ENCODE results near the gene ANKRD53.
A peak's percentile ranks its signal among the peaks of the same experiment; 100 is the strongest.

The ANKRD53 gene

DNA sequence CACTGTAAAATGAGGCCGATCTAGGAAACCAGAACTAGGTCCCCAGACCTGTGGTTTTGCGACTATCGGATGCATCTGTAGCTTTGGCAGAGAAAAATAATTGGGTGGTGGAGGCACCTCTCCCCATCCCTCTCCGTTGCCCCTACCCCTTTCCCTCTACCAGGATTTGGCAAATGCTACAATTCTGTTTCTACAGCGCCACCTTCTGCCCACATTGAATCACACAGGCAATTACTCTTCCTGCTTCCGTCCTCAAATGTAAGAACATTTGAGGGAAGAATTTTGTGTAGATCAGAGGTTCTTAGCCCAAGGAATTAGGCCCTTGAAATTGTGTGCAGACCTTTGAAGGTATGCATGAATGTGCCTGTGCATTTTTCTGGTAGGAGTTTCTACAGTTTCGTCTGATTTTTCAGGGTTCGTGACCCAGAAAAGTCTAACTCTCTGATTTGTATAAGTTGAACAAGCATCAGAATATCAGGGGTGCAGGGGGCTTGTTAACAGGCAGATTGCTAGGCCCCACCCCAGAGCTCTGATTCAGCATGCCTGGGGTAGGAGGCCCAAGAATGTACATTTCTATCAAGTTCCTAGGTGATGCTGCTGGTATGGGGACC is 31.5 kb upstream of the ANKRD53 start:
- H3K27me3 ChIP-seq (ENCODE audit: control insufficient read depth, insufficient read depth, low read length), result peaks cover 15% of the 10 kb centered on the region
- H3K4me3 ChIP-seq (ENCODE audit: low read length), result no peak overlapping the region
- H3K36me3 ChIP-seq (ENCODE audit: control insufficient read depth, insufficient read depth, low read length), result no peaks in the 10 kb centered on the region
- no peaks in the 10 kb centered on the region for H3K9me3 ChIP-seq (ENCODE audit: control insufficient read depth, insufficient read depth, low read length)
- WGBS (ENCODE audit: insufficient coverage, insufficient read length), result no CpG with 5 or more reads among the region's 8 CpGs
- DNase-seq (ENCODE audit: low read depth, low spot score), result peak; percentile 57
- 0 out of 2 replicates have a peak, but pooled peaks cover 4% of the 10 kb centered on the region for H3K4me1 ChIP-seq (ENCODE audit: control insufficient read depth, insufficient read depth, low read length)
- no peak overlapping the region for H3K27ac ChIP-seq (ENCODE audit: low read length)

GRCh38 chr2:70947556-70948184 is 30.8 kb upstream of the ANKRD53 start:
- WGBS (ENCODE audit: insufficient coverage, insufficient read length), result no CpG with 5 or more reads among the region's 11 CpGs
- Histone ChIP-seq H3K27ac (ENCODE audit: low read length) (no peak overlapping the region), H3K27me3 (ENCODE audit: control insufficient read depth, insufficient read depth, low read length) (peaks cover 15% of the 10 kb centered on the region), H3K36me3 (ENCODE audit: control insufficient read depth, insufficient read depth, low read length) (no peaks in the 10 kb centered on the region), H3K9me3 (ENCODE audit: control insufficient read depth, insufficient read depth, low read length) (no peaks in the 10 kb centered on the region), H3K4me1 (ENCODE audit: control insufficient read depth, insufficient read depth, low read length) (0 out of 2 replicates have a peak, but pooled peaks cover 4% of the 10 kb centered on the region), H3K4me3 (ENCODE audit: low read length) (no peak overlapping the region)
- no peak for DNase-seq (ENCODE audit: low read depth, low spot score)

- H3K27me3 ChIP-seq (ENCODE audit: control insufficient read depth, insufficient read depth, low read length), result peaks cover 15% of the 10 kb centered on the region
- no peak overlapping the region for H3K27ac ChIP-seq (ENCODE audit: low read length)
- no CpG with 5 or more reads among the region's 27 CpGs for WGBS (ENCODE audit: insufficient coverage, insufficient read length)
- DNase-seq (ENCODE audit: low read depth, low spot score), result no peak
- H3K36me3 ChIP-seq (ENCODE audit: control insufficient read depth, insufficient read depth, low read length), result no peaks in the 10 kb centered on the region
- H3K4me1 ChIP-seq (ENCODE audit: control insufficient read depth, insufficient read depth, low read length), result 0 out of 2 replicates have a peak, but pooled peaks cover 2% of the 10 kb centered on the region
- H3K9me3 ChIP-seq (ENCODE audit: control insufficient read depth, insufficient read depth, low read length), result no peaks in the 10 kb centered on the region
- H3K4me3 ChIP-seq (ENCODE audit: low read length), result peak overlapping the region; percentile 40; the same call in 1 of the 2 replicates
These were observed 30.0 kb upstream of the ANKRD53 start for GRCh38 chr2:70948337-70949003.

DNA sequence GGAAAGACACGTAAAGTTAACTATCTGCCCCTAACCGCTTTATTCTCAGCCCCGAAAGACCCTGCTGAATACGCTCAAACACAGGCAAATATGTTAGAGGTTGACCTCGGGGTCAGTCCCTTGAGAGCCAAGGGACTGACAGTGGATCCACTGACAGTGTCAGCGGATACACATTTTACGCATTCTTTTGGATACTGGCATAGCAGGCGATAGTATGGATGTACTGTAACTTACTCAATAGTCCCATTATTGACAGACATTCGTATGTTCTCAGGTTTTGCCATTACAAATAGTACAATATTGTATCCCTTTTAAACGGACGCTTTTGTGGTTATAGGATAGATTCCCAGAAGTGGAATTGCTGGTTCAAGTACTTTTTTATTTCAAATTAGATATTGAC is 29.3 kb upstream of the ANKRD53 start:
- Histone ChIP-seq H3K9me3 (ENCODE audit: control insufficient read depth, insufficient read depth, low read length) (no peaks in the 10 kb centered on the region), H3K4me3 (ENCODE audit: low read length) (no peak overlapping the region), H3K4me1 (ENCODE audit: control insufficient read depth, insufficient read depth, low read length) (0 out of 2 replicates have a peak, but pooled peaks cover 2% of the 10 kb centered on the region), H3K36me3 (ENCODE audit: control insufficient read depth, insufficient read depth, low read length) (no peaks in the 10 kb centered on the region), H3K27ac (ENCODE audit: low read length) (no peak overlapping the region), H3K27me3 (ENCODE audit: control insufficient read depth, insufficient read depth, low read length) (peaks cover 15% of the 10 kb centered on the region)
- DNase-seq (ENCODE audit: low read depth, low spot score), result no peak
- no CpG with 5 or more reads among the region's 11 CpGs for WGBS (ENCODE audit: insufficient coverage, insufficient read length)

- H3K4me3 ChIP-seq (ENCODE audit: low read length), result no peak overlapping the region
- WGBS (ENCODE audit: insufficient coverage, insufficient read length), result no CpG with 5 or more reads among the region's 7 CpGs
- H3K4me1 ChIP-seq (ENCODE audit: control insufficient read depth, insufficient read depth, low read length), result no peaks in the 10 kb centered on the region
- no peaks in the 10 kb centered on the region for H3K27me3 ChIP-seq (ENCODE audit: control insufficient read depth, insufficient read depth, low read length)
- H3K36me3 ChIP-seq (ENCODE audit: control insufficient read depth, insufficient read depth, low read length), result no peaks in the 10 kb centered on the region
- no peak overlapping the region for H3K27ac ChIP-seq (ENCODE audit: low read length)
- H3K9me3 ChIP-seq (ENCODE audit: control insufficient read depth, insufficient read depth, low read length), result no peaks in the 10 kb centered on the region
- no peak for DNase-seq (ENCODE audit: low read depth, low spot score)
These were observed 23.5 kb upstream of the ANKRD53 start for GRCh38 chr2:70954886-70955285.

- H3K27me3 ChIP-seq (ENCODE audit: control insufficient read depth, insufficient read depth, low read length), result no peaks in the 10 kb centered on the region
- DNase-seq (ENCODE audit: low read depth, low spot score), result no peak
- no CpG with 5 or more reads among the region's 2 CpGs for WGBS (ENCODE audit: insufficient coverage, insufficient read length)
- no peaks in the 10 kb centered on the region for H3K36me3 ChIP-seq (ENCODE audit: control insufficient read depth, insufficient read depth, low read length)
- H3K4me1 ChIP-seq (ENCODE audit: control insufficient read depth, insufficient read depth, low read length), result no peaks in the 10 kb centered on the region
- no peak overlapping the region for H3K4me3 ChIP-seq (ENCODE audit: low read length)
- no peaks in the 10 kb centered on the region for H3K9me3 ChIP-seq (ENCODE audit: control insufficient read depth, insufficient read depth, low read length)
- H3K27ac ChIP-seq (ENCODE audit: low read length), result no peak overlapping the region
These were observed 22.3 kb upstream of the ANKRD53 start for GRCh38 chr2:70956141-70956540.

DNA sequence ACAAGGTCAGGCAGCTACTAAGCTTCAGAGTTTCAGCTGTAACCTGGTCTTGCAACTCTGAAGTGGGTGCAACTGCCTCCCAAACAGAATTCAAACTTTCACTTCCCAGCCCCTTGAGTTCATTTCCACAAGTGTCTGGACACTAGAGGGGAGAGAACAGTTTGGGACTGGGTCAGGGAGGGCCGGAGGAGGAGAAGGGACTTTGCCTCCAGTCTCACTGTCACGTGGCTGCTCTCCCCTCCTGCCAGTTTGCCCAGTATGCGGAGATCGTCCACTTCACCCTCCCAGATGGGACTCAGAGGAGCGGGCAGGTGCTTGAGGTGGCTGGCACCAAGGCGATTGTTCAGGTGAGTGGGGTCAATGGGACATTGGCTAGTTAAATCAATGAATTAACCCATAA is 20.6 kb upstream of the ANKRD53 start:
- Histone ChIP-seq H3K4me1 (ENCODE audit: control insufficient read depth, insufficient read depth, low read length) (no peaks in the 10 kb centered on the region), H3K4me3 (ENCODE audit: low read length) (no peak overlapping the region), H3K9me3 (ENCODE audit: control insufficient read depth, insufficient read depth, low read length) (no peaks in the 10 kb centered on the region), H3K36me3 (ENCODE audit: control insufficient read depth, insufficient read depth, low read length) (no peaks in the 10 kb centered on the region), H3K27me3 (ENCODE audit: control insufficient read depth, insufficient read depth, low read length) (no peaks in the 10 kb centered on the region), H3K27ac (ENCODE audit: low read length) (no peak overlapping the region)
- no CpG with 5 or more reads among the region's 6 CpGs for WGBS (ENCODE audit: insufficient coverage, insufficient read length)
- DNase-seq (ENCODE audit: low read depth, low spot score), result no peak

- Histone ChIP-seq H3K36me3 (ENCODE audit: control insufficient read depth, insufficient read depth, low read length) (no peaks in the 10 kb centered on the region), H3K27me3 (ENCODE audit: control insufficient read depth, insufficient read depth, low read length) (no peaks in the 10 kb centered on the region), H3K4me3 (ENCODE audit: low read length) (no peak overlapping the region), H3K4me1 (ENCODE audit: control insufficient read depth, insufficient read depth, low read length) (no peaks in the 10 kb centered on the region), H3K9me3 (ENCODE audit: control insufficient read depth, insufficient read depth, low read length) (no peaks in the 10 kb centered on the region), H3K27ac (ENCODE audit: low read length) (no peak overlapping the region)
- WGBS (ENCODE audit: insufficient coverage, insufficient read length), result no CpG with 5 or more reads among the region's 6 CpGs
- DNase-seq (ENCODE audit: low read depth, low spot score), result no peak
These were observed 19.7 kb upstream of the ANKRD53 start for GRCh38 chr2:70958759-70959158.

GRCh38 chr2:70959271-70959761 is 19.1 kb upstream of the ANKRD53 start:
- no peak overlapping the region for H3K4me3 ChIP-seq (ENCODE audit: low read length)
- no peaks in the 10 kb centered on the region for H3K9me3 ChIP-seq (ENCODE audit: control insufficient read depth, insufficient read depth, low read length)
- no peaks in the 10 kb centered on the region; the same call in 1 of the 2 replicates for H3K4me1 ChIP-seq (ENCODE audit: control insufficient read depth, insufficient read depth, low read length)
- WGBS (ENCODE audit: insufficient coverage, insufficient read length), result no CpG with 5 or more reads among the region's 9 CpGs
- H3K27me3 ChIP-seq (ENCODE audit: control insufficient read depth, insufficient read depth, low read length), result peaks cover 3% of the 10 kb centered on the region; the same call in 1 of the 2 replicates
- H3K27ac ChIP-seq (ENCODE audit: low read length), result no peak overlapping the region
- no peaks in the 10 kb centered on the region for H3K36me3 ChIP-seq (ENCODE audit: control insufficient read depth, insufficient read depth, low read length)
- DNase-seq (ENCODE audit: low read depth, low spot score), result no peak

All from iPS DF 6.9 (cell line).